Activated naive CD8-positive, alpha-beta T cell treated with anti-CD3 and anti-CD28 coated beads, Interleukin-2, amount 50 U/mL, for 24 hours (primary cell): ENCODE data around the gene HARBI1.

Experiments
- ATAC-seq: fragments of 150-1000 bp; cut with Tn5 transposase; one replicate; pipeline ENCODE4 v1.10.0; 2021
- DNase-seq: peaks from one replicate; pipeline ENCODE4 v3.0.0; 2021
- H3K27ac Mint-ChIP-seq: one replicate; pipeline ENCODE4 v1.8.0; 2021; ENCODE audit warnings: mild to moderate bottlenecking, mixed read lengths
- H3K27me3 Mint-ChIP-seq: one replicate; pipeline ENCODE4 v1.8.0; 2021; ENCODE audit warnings: mixed read lengths
- H3K36me3 Mint-ChIP-seq: one replicate; pipeline ENCODE4 v1.8.0; 2021; ENCODE audit warnings: low read depth, mixed read lengths
- H3K4me1 Mint-ChIP-seq: one replicate; pipeline ENCODE4 v1.8.0; 2021; ENCODE audit warnings: mixed read lengths
- H3K4me3 Mint-ChIP-seq: one replicate; pipeline ENCODE4 v1.8.0; 2021; ENCODE audit warnings: mild to moderate bottlenecking, moderate library complexity, mixed read lengths
- H3K9me3 Mint-ChIP-seq: one replicate; pipeline ENCODE4 v1.8.0; 2021; ENCODE audit warnings: mixed read lengths

HARBI1 gene

GRCh38 chr11:46616551-46617133, 385 bp downstream of the HARBI1 start:
- H3K27me3 Mint-ChIP-seq: no peaks in the 10 kb centered on the region
- DNase-seq (no peak), ATAC-seq (peak; percentile 52)
- peak overlapping the region; percentile 99 for H3K4me3 Mint-ChIP-seq
- no peaks in the 10 kb centered on the region for H3K9me3 Mint-ChIP-seq
- peaks cover 2% of the 10 kb centered on the region for H3K36me3 Mint-ChIP-seq
- H3K4me1 Mint-ChIP-seq: peaks cover 38% of the 10 kb centered on the region
- H3K27ac Mint-ChIP-seq: peak overlapping the region; percentile 100

- Mint-ChIP-seq H3K4me1 (peaks cover 33% of the 10 kb centered on the region), H3K27me3 (no peaks in the 10 kb centered on the region), H3K4me3 (no peak overlapping the region)
Measured at GRCh38 chr11:46615756-46616155, 1.3 kb downstream of the HARBI1 start.

GRCh38 chr11:46612326-46612725, 4.7 kb downstream of the HARBI1 start:
- no peaks in the 10 kb centered on the region for H3K27me3 Mint-ChIP-seq
- ATAC-seq (no peak), DNase-seq (no peak)
- no peak overlapping the region for H3K27ac Mint-ChIP-seq
- no peak overlapping the region for H3K4me3 Mint-ChIP-seq
- peaks cover 17% of the 10 kb centered on the region for H3K4me1 Mint-ChIP-seq
- no peaks in the 10 kb centered on the region for H3K9me3 Mint-ChIP-seq
- H3K36me3 Mint-ChIP-seq: no peaks in the 10 kb centered on the region

More at GRCh38 chr11:46615756-46616155, 1.3 kb downstream of the HARBI1 start:
- no peak for DNase-seq
- H3K27ac Mint-ChIP-seq: no peak overlapping the region
- ATAC-seq: no peak
- H3K9me3 Mint-ChIP-seq: no peaks in the 10 kb centered on the region
- no peaks in the 10 kb centered on the region for H3K36me3 Mint-ChIP-seq

- ATAC-seq: no peak
- DNase-seq: no peak
- Mint-ChIP-seq H3K4me3 (no peak overlapping the region), H3K27ac (no peak overlapping the region), H3K36me3 (no peaks in the 10 kb centered on the region), H3K4me1 (peaks cover 14% of the 10 kb centered on the region), H3K9me3 (no peaks in the 10 kb centered on the region), H3K27me3 (no peaks in the 10 kb centered on the region)
Measured at GRCh38 chr11:46611526-46612304, 5.3 kb downstream of the HARBI1 start.

GRCh38 chr11:46609386-46609785, 7.6 kb downstream of the HARBI1 start:
- no peaks in the 10 kb centered on the region for H3K9me3 Mint-ChIP-seq
- no peaks in the 10 kb centered on the region for H3K27me3 Mint-ChIP-seq
- no peak overlapping the region for H3K27ac Mint-ChIP-seq
- no peak overlapping the region for H3K4me3 Mint-ChIP-seq
- DNase-seq: no peak
- no peaks in the 10 kb centered on the region for H3K36me3 Mint-ChIP-seq
- peaks cover 3% of the 10 kb centered on the region for H3K4me1 Mint-ChIP-seq
- ATAC-seq: no peak

- DNase-seq: no peak
- H3K27ac Mint-ChIP-seq: no peak overlapping the region
- no peaks in the 10 kb centered on the region for H3K27me3 Mint-ChIP-seq
- H3K36me3 Mint-ChIP-seq: no peaks in the 10 kb centered on the region
- H3K4me1 Mint-ChIP-seq: peaks cover 3% of the 10 kb centered on the region
- no peaks in the 10 kb centered on the region for H3K9me3 Mint-ChIP-seq
- no peak for ATAC-seq
- no peak overlapping the region for H3K4me3 Mint-ChIP-seq
Measured at GRCh38 chr11:46607516-46607915, 9.5 kb downstream of the HARBI1 start.

- H3K36me3 Mint-ChIP-seq: no peaks in the 10 kb centered on the region
- no peaks in the 10 kb centered on the region for H3K9me3 Mint-ChIP-seq
- DNase-seq (no peak), ATAC-seq (no peak)
- no peaks in the 10 kb centered on the region for H3K4me1 Mint-ChIP-seq
- H3K4me3 Mint-ChIP-seq: no peak overlapping the region
- H3K27ac Mint-ChIP-seq: no peak overlapping the region
- no peaks in the 10 kb centered on the region for H3K27me3 Mint-ChIP-seq
Measured at GRCh38 chr11:46604796-46605195, 12.2 kb downstream of the HARBI1 start.

- Mint-ChIP-seq H3K27me3 (no peaks in the 10 kb centered on the region), H3K27ac (no peak overlapping the region), H3K36me3 (no peaks in the 10 kb centered on the region), H3K4me1 (no peaks in the 10 kb centered on the region), H3K4me3 (no peak overlapping the region), H3K9me3 (no peaks in the 10 kb centered on the region)
- DNase-seq (no peak), ATAC-seq (no peak)
Measured at GRCh38 chr11:46603704-46604308, 13.2 kb downstream of the HARBI1 start.

- H3K27me3 Mint-ChIP-seq: no peaks in the 10 kb centered on the region
- H3K4me3 Mint-ChIP-seq: no peak overlapping the region
- DNase-seq (no peak), ATAC-seq (no peak)
- H3K27ac Mint-ChIP-seq: no peak overlapping the region
- no peaks in the 10 kb centered on the region for H3K9me3 Mint-ChIP-seq
- no peaks in the 10 kb centered on the region for H3K36me3 Mint-ChIP-seq
- H3K4me1 Mint-ChIP-seq: peaks cover 5% of the 10 kb centered on the region
Measured at GRCh38 chr11:46601129-46601528, 15.9 kb downstream of the HARBI1 start.

- Mint-ChIP-seq H3K4me1 (peaks cover 5% of the 10 kb centered on the region), H3K27me3 (no peaks in the 10 kb centered on the region), H3K27ac (no peak overlapping the region), H3K9me3 (no peaks in the 10 kb centered on the region), H3K4me3 (no peak overlapping the region), H3K36me3 (no peaks in the 10 kb centered on the region)
- ATAC-seq (no peak), DNase-seq (no peak)
Measured at GRCh38 chr11:46600194-46600960, 16.6 kb downstream of the HARBI1 start.

GRCh38 chr11:46599340-46600193, 17.5 kb downstream of the HARBI1 start:
- Mint-ChIP-seq H3K4me3 (no peak overlapping the region), H3K36me3 (no peaks in the 10 kb centered on the region), H3K27me3 (no peaks in the 10 kb centered on the region), H3K27ac (no peak overlapping the region), H3K9me3 (no peaks in the 10 kb centered on the region), H3K4me1 (peaks cover 5% of the 10 kb centered on the region)
- ATAC-seq: no peak
- no peak for DNase-seq

GRCh38 chr11:46597609-46598219, 19.3 kb downstream of the HARBI1 start:
- ATAC-seq (no peak), DNase-seq (no peak)
- no peaks in the 10 kb centered on the region for H3K36me3 Mint-ChIP-seq
- no peak overlapping the region for H3K27ac Mint-ChIP-seq
- H3K4me3 Mint-ChIP-seq: no peak overlapping the region
- peaks cover 18% of the 10 kb centered on the region for H3K4me1 Mint-ChIP-seq
- H3K9me3 Mint-ChIP-seq: no peaks in the 10 kb centered on the region
- H3K27me3 Mint-ChIP-seq: no peaks in the 10 kb centered on the region

GRCh38 chr11:46597155-46597554, 19.9 kb downstream of the HARBI1 start:
- DNase-seq (no peak), ATAC-seq (no peak)
- H3K27ac Mint-ChIP-seq: no peak overlapping the region
- H3K4me3 Mint-ChIP-seq: no peak overlapping the region
- no peaks in the 10 kb centered on the region for H3K27me3 Mint-ChIP-seq
- H3K4me1 Mint-ChIP-seq: peaks cover 24% of the 10 kb centered on the region
- no peaks in the 10 kb centered on the region for H3K9me3 Mint-ChIP-seq
- H3K36me3 Mint-ChIP-seq: no peaks in the 10 kb centered on the region

- Mint-ChIP-seq H3K36me3 (no peaks in the 10 kb centered on the region), H3K4me1 (peaks cover 38% of the 10 kb centered on the region), H3K27me3 (no peaks in the 10 kb centered on the region), H3K4me3 (no peak overlapping the region), H3K27ac (no peak overlapping the region), H3K9me3 (no peaks in the 10 kb centered on the region)
- DNase-seq (no peak), ATAC-seq (no peak)
Measured at GRCh38 chr11:46594785-46595184, 22.2 kb downstream of the HARBI1 start.
